Measurements from ENCODE around the gene RNF113A. TPM values are rescaled to one million over a fixed set of nuclear protein-coding genes. Genes with fewer than 3 reads are reported as not detected.

Gene RNF113A
- total RNA-seq (2021), result 15.2 and 18.1 TPM in 2 replicates
- percentile 64 among the genes with signal in this experiment for Bru-seq, nascent RNA
- BruChase-seq, experiment 1, labeled RNA remaining after a 2-hour chase, result percentile 78 among the genes with signal in this experiment
- percentile 62 among the genes with signal in this experiment for BruChase-seq, experiment 2, labeled RNA remaining after a 6-hour chase
- long read RNA-seq, transcript RNF113A-201 (1 exons, 1,353 nt), result major isoform, 37 of 37 reads
- long read RNA-seq, partial matches to known transcripts, result 0 of 37 reads
- long read RNA-seq, other reads (novel, unspliced or antisense), result 0 of 37 reads

- TF ChIP-seq CTCF (conservative IDR thresholded peaks at IDR 0.05; ENCODE audit: low read depth, low read length), result no peak
- Histone ChIP-seq H3K27me3 (replicated peaks; ENCODE audit: insufficient read depth, low read depth, low read length, poor library complexity) (no peaks in the 10 kb centered on the region), H3K4me1 (ENCODE audit: insufficient read depth, low read length, poor library complexity, severe bottlenecking) (no peaks in the 10 kb centered on the region), H3K9me3 (ENCODE audit: low read depth, low read length, poor library complexity, severe bottlenecking) (no peaks in the 10 kb centered on the region), H3K4me3 (ENCODE audit: low read depth, low read length, poor library complexity, severe bottlenecking) (peak within 1 kb of the TSS; percentile 89), H3K36me3 (ENCODE audit: insufficient read depth, low read length, poor library complexity, severe bottlenecking) (peaks cover 11% of the 10 kb centered on the region), H3K27ac (ENCODE audit: low read depth, low read length, poor library complexity, severe bottlenecking) (peak within 1 kb of the TSS; percentile 93)
- TSS peak; percentile 65 for BruUV-seq (replicated peaks)
- CTCF ChIA-PET, result no interaction called here
- POLR2A ChIA-PET (ENCODE audit: low non-redundant PET), result interaction anchor here (1.4 kb wide), 1 partner anchor 80 kb away, joined by 4 read pairs; the partner anchor contains the start of gene RPL39
- peak; percentile 91 for DNase-seq (ENCODE audit: low spot score)
- intact Hi-C loops (cut with micrococcal nuclease; ENCODE audit: unreplicated experiment), result loop anchor here (1.0 to 5.0 kb wide), 2 partner anchors 18 to 79 kb away; partner anchors contain the start of gene RPL39
Measured at GRCh38 chrX:119871599-119872395, at the start of gene RNF113A, which contains the start of gene NDUFA1. Gene RNF113A, minus strand, starts transcription at chrX:119871733. Its CDS starts 120 bp downstream, at chrX:119871613. Gene NDUFA1, plus strand, starts transcription at chrX:119871832. Its CDS starts 80 bp downstream, at chrX:119871912.

- no peaks in the 10 kb centered on the region for H3K36me3 ChIP-seq (ENCODE audit: insufficient read depth, low read length, poor library complexity, severe bottlenecking)
- TF ChIP-seq CTCF (conservative IDR thresholded peaks at IDR 0.05; ENCODE audit: low read depth, low read length), result no peak
- TF ChIP-seq EZH2 (IDR thresholded peaks at IDR 0.05; ENCODE audit: borderline replicate concordance, low read depth, low read length, poor library complexity, severe bottlenecking), result no peak
- no peak overlapping the region for H3K4me3 ChIP-seq (ENCODE audit: low read depth, low read length, poor library complexity, severe bottlenecking)
- intact Hi-C loops (cut with micrococcal nuclease; ENCODE audit: unreplicated experiment), result no loop called here
- POLR2A ChIA-PET (ENCODE audit: low non-redundant PET), result no interaction called here
- CTCF ChIA-PET, result no interaction called here
- no peaks in the 10 kb centered on the region for H3K9me3 ChIP-seq (ENCODE audit: low read depth, low read length, poor library complexity, severe bottlenecking)
- H3K27ac ChIP-seq (ENCODE audit: low read depth, low read length, poor library complexity, severe bottlenecking), result no peak overlapping the region
- no peaks in the 10 kb centered on the region for H3K27me3 ChIP-seq (replicated peaks; ENCODE audit: insufficient read depth, low read depth, low read length, poor library complexity)
- no TSS peak for BruUV-seq (replicated peaks)
- no peaks in the 10 kb centered on the region for H3K4me1 ChIP-seq (ENCODE audit: insufficient read depth, low read length, poor library complexity, severe bottlenecking)
- no peak for DNase-seq (ENCODE audit: low spot score)
Measured at GRCh38 chrX:119919835-119920585, 48.5 kb upstream of the RNF113A start.

GRCh38 chrX:119917877-119918276, 46.3 kb upstream of the RNF113A start:
- Histone ChIP-seq H3K4me1 (ENCODE audit: insufficient read depth, low read length, poor library complexity, severe bottlenecking) (no peaks in the 10 kb centered on the region), H3K27ac (ENCODE audit: low read depth, low read length, poor library complexity, severe bottlenecking) (no peak overlapping the region), H3K4me3 (ENCODE audit: low read depth, low read length, poor library complexity, severe bottlenecking) (no peak overlapping the region), H3K36me3 (ENCODE audit: insufficient read depth, low read length, poor library complexity, severe bottlenecking) (no peaks in the 10 kb centered on the region), H3K27me3 (replicated peaks; ENCODE audit: insufficient read depth, low read depth, low read length, poor library complexity) (no peaks in the 10 kb centered on the region), H3K9me3 (ENCODE audit: low read depth, low read length, poor library complexity, severe bottlenecking) (no peaks in the 10 kb centered on the region)
- intact Hi-C loops (cut with micrococcal nuclease; ENCODE audit: unreplicated experiment), result no loop called here
- no TSS peak for BruUV-seq (replicated peaks)
- ChIA-PET POLR2A (ENCODE audit: low non-redundant PET) (no interaction called here), CTCF (no interaction called here)
- no peak for DNase-seq (ENCODE audit: low spot score)
- TF ChIP-seq EZH2 (IDR thresholded peaks at IDR 0.05; ENCODE audit: borderline replicate concordance, low read depth, low read length, poor library complexity, severe bottlenecking) (no peak), CTCF (conservative IDR thresholded peaks at IDR 0.05; ENCODE audit: low read depth, low read length) (no peak)
